Measurements from ENCODE around the gene PIAS1.
A peak's percentile ranks its signal among the peaks of the same experiment; 100 is the strongest.
"Not testable (repeated sequence)": the region's sequence is repeated elsewhere in the genome, so short reads cannot be mapped to it uniquely, and the experiment has no call there.

Gene PIAS1

GRCh38 chr15:68184616-68185480 is 130.7 kb downstream of the PIAS1 start:
- DNase-seq (ENCODE audit: low spot score) = no peak

GRCh38 chr15:68186671-68187397 is 132.7 kb downstream of the PIAS1 start:
- DNase-seq (ENCODE audit: low spot score) = no peak

GRCh38 chr15:68187559-68187958 is 133.4 kb downstream of the PIAS1 start:
- peak; percentile 51 for DNase-seq (ENCODE audit: low spot score)

GRCh38 chr15:68188647-68189046 is 134.5 kb downstream of the PIAS1 start:
- no peak for DNase-seq (ENCODE audit: low spot score)

GRCh38 chr15:68190048-68190447 is 135.9 kb downstream of the PIAS1 start:
- DNase-seq (ENCODE audit: low spot score) = no peak

- DNase-seq (ENCODE audit: low spot score) = no peak
These were observed 137.4 kb downstream of the PIAS1 start for GRCh38 chr15:68191555-68191954.

- no peak for DNase-seq (ENCODE audit: low spot score)
These were observed 138.0 kb downstream of the PIAS1 start for GRCh38 chr15:68192117-68192516.

GRCh38 chr15:68192804-68193486 is 138.8 kb downstream of the PIAS1 start:
- DNase-seq (ENCODE audit: low spot score) = peak; percentile 62

- no peak for DNase-seq (ENCODE audit: low spot score)
These were observed 141.4 kb downstream of the PIAS1 start for GRCh38 chr15:68195336-68196112.

GRCh38 chr15:68196445-68197169 is 142.5 kb downstream of the PIAS1 start:
- DNase-seq (ENCODE audit: low spot score) = no peak

GRCh38 chr15:68197170-68197492 is 143.0 kb downstream of the PIAS1 start:
- no peak for DNase-seq (ENCODE audit: low spot score)

- no peak for DNase-seq (ENCODE audit: low spot score)
These were observed 143.7 kb downstream of the PIAS1 start for GRCh38 chr15:68197661-68198437.

- no peak for DNase-seq (ENCODE audit: low spot score)
These were observed 145.2 kb downstream of the PIAS1 start for GRCh38 chr15:68199340-68199739.

GRCh38 chr15:68200016-68200861 is 146.1 kb downstream of the PIAS1 start:
- DNase-seq (ENCODE audit: low spot score) = no peak

GRCh38 chr15:68201153-68201878 is 147.2 kb downstream of the PIAS1 start:
- DNase-seq (ENCODE audit: low spot score) = no peak

GRCh38 chr15:68201879-68202261 is 147.8 kb downstream of the PIAS1 start:
- DNase-seq (ENCODE audit: low spot score) = no peak

GRCh38 chr15:68202994-68203393 is 148.9 kb downstream of the PIAS1 start:
- DNase-seq (ENCODE audit: low spot score) = not testable (repeated sequence)

GRCh38 chr15:68203486-68203885 is 149.4 kb downstream of the PIAS1 start:
- no peak for DNase-seq (ENCODE audit: low spot score)

GRCh38 chr15:68203956-68204355 is 149.8 kb downstream of the PIAS1 start:
- no peak for DNase-seq (ENCODE audit: low spot score)
